GM18517 (cell line): ENCODE data around the gene BOK.

ENCODE experiments used
- ATAC-seq: cut with Tn5 transposase; IDR thresholded peaks from one replicate; pipeline ENCODE4 v1.9.1; 2021; ENCODE audit warnings: mild to moderate bottlenecking, moderate library complexity; ENCODE audit not compliant: unreplicated experiment

Gene BOK

GRCh38 chr2:241617431-241618154 lies 59.0 kb downstream of the BOK start:
- no peak for ATAC-seq

DNA sequence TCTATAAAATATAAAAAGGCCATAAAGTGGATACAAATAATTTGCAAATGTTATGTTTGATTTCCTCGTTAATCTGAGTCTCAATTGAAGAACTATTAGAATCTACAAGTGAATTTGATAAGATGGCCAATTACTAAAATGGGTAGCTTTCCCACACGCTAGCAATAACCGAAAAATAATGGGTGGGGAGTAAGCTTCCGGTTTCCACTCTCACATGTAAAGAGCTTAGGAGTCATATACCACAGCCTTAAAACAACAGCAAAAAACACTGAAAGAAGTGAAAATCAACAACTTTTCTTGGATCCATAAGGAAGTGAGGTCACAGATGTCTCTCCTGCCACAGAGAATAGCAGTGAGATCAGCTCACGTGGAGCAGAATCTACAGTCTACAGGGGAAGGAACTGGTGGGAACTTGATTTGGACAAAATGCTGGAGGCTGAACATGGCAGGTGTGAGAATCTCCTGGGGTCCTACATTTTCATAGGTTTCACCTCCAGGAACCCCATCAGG lies 59.8 kb downstream of the BOK start:
- no peak for ATAC-seq

- no peak for ATAC-seq
These were observed 60.3 kb downstream of the BOK start for GRCh38 chr2:241618829-241619228.

GRCh38 chr2:241619597-241620418 lies 61.3 kb downstream of the BOK start:
- no peak for ATAC-seq

- ATAC-seq = no peak
These were observed 61.8 kb downstream of the BOK start for GRCh38 chr2:241620419-241620769.
